HEK293 (cell line): ENCODE data around the gene PDCD1LG2.

Experiments
- CTCF ChIA-PET: fragments of 350-600 bp; formaldehyde crosslinking; extraction: SDS; loops from one replicate; lab custom pipeline; 2021; ENCODE audit warnings: antibody characterized with exemption; lab: Yijun Ruan, JAX
- POLR2A ChIA-PET: fragments of 300-600 bp; formaldehyde crosslinking; extraction: SDS; loops from one replicate; lab custom pipeline; 2020; ENCODE audit warnings: antibody characterized with exemption, inconsistent platforms; lab: Yijun Ruan, JAX
- H3K27ac ChIP-seq: fragments of 200-500 bp; sonication (Bioruptor generic); 2 replicates; pipeline ENCODE4 v1.5.1; 2014; ENCODE audit warnings: low read depth, low read length, control low read depth, inconsistent platforms; ENCODE audit errors: extremely low read depth
- H3K36me3 ChIP-seq, 2 experiments: fragments of 200-500 bp in 1 of 2; sonication (Bioruptor generic) in 1 of 2; 1 replicate in 1 of 2; 2 replicates in 1 of 2; pipeline ENCODE4 v1.5.1; 2014 to 2017; ENCODE audit warnings: inconsistent platforms in 2 of 2, low read length in 2 of 2; ENCODE audit not compliant: control insufficient read depth in 2 of 2, insufficient read depth in 1 of 2
- H3K4me1 ChIP-seq: fragments of 200-500 bp; sonication (Bioruptor generic); 2 replicates; pipeline ENCODE4 v1.5.1; 2014; ENCODE audit warnings: mild to moderate bottlenecking, low read length, inconsistent platforms; ENCODE audit not compliant: control insufficient read depth, insufficient read depth
- H3K4me3 ChIP-seq: 2 replicates; pipeline ENCODE4 v1.5.1; 2011; ENCODE audit warnings: low read depth, mild to moderate bottlenecking, control low read depth, low read length, moderate library complexity
- H3K9me3 ChIP-seq: fragments of 200-500 bp; sonication (Bioruptor generic); 2 replicates; pipeline ENCODE4 v1.5.1; 2014; ENCODE audit warnings: low read depth, low read length, inconsistent platforms; ENCODE audit not compliant: control insufficient read depth, insufficient read depth
- BCL11B ChIP-seq: fragments of 450-650 bp; formaldehyde crosslinking; IDR thresholded peaks from 2 replicates; pipeline ENCODE4 v1.5.1; 2016; ENCODE audit warnings: low read depth, missing biosample characterization, missing genetic modification characterization
- FEZF1 ChIP-seq: fragments of 450-650 bp; formaldehyde crosslinking; IDR thresholded peaks from 2 replicates; pipeline ENCODE4 v1.5.1; 2016; ENCODE audit warnings: missing biosample characterization, missing genetic modification characterization
- HOXA7 ChIP-seq: sonication (generic); formaldehyde crosslinking; IDR thresholded peaks from 2 replicates; pipeline ENCODE4 v1.8.1; 2022; ENCODE audit warnings: missing genetic modification reagents, borderline replicate concordance
- IKZF3 ChIP-seq: fragments of 450-650 bp; IDR thresholded peaks from 2 replicates; pipeline ENCODE4 v1.5.0; 2018; ENCODE audit warnings: missing biosample characterization, mild to moderate bottlenecking, missing genetic modification characterization, moderate library complexity
- MEIS1 ChIP-seq: sonication (generic); formaldehyde crosslinking; IDR thresholded peaks from 2 replicates; pipeline ENCODE4 v1.8.1; 2022; ENCODE audit warnings: missing genetic modification reagents, mild to moderate bottlenecking, borderline replicate concordance
- OVOL3 ChIP-seq: fragments of 450-650 bp; formaldehyde crosslinking; IDR thresholded peaks from 2 replicates; pipeline ENCODE4 v1.5.1; 2016; ENCODE audit warnings: missing biosample characterization, missing genetic modification characterization
- SETDB1 ChIP-seq: IDR thresholded peaks from one replicate; pipeline ENCODE4 v1.6.1; 2017; ENCODE audit warnings: mild to moderate bottlenecking, low read length, moderate library complexity, mixed read lengths; ENCODE audit not compliant: insufficient read length
- TSHZ1 ChIP-seq: fragments of 450-650 bp; formaldehyde crosslinking; IDR thresholded peaks from 2 replicates; pipeline ENCODE4 v1.5.1; 2016; ENCODE audit warnings: missing biosample characterization, missing genetic modification characterization, borderline replicate concordance
- ZBTB1 ChIP-seq: fragments of 450-650 bp; formaldehyde crosslinking; IDR thresholded peaks from 2 replicates; pipeline ENCODE4 v1.5.1; 2016; ENCODE audit warnings: missing biosample characterization, missing genetic modification characterization
- ZBTB17 ChIP-seq: fragments of 450-650 bp; formaldehyde crosslinking; IDR thresholded peaks from 2 replicates; pipeline ENCODE4 v1.5.1; 2016; ENCODE audit warnings: missing biosample characterization, missing genetic modification characterization
- ZNF175 ChIP-seq: fragments of 450-650 bp; formaldehyde crosslinking; IDR thresholded peaks from 2 replicates; pipeline ENCODE4 v1.5.1; 2016; ENCODE audit warnings: missing biosample characterization, missing genetic modification characterization
- ZNF211 ChIP-seq: fragments of 450-650 bp; formaldehyde crosslinking; IDR thresholded peaks from 2 replicates; pipeline ENCODE4 v1.5.1; 2016; ENCODE audit warnings: low read depth, missing biosample characterization, missing genetic modification characterization
- ZNF214 ChIP-seq: fragments of 450-650 bp; formaldehyde crosslinking; IDR thresholded peaks from 2 replicates; pipeline ENCODE4 v1.5.1; 2017; ENCODE audit warnings: missing biosample characterization, mild to moderate bottlenecking, missing genetic modification characterization, borderline replicate concordance
- ZNF26 ChIP-seq: fragments of 450-650 bp; formaldehyde crosslinking; IDR thresholded peaks from 2 replicates; pipeline ENCODE4 v1.5.1; 2016; ENCODE audit warnings: missing biosample characterization, missing genetic modification characterization
- ZNF433 ChIP-seq: fragments of 450-650 bp; formaldehyde crosslinking; IDR thresholded peaks from 2 replicates; pipeline ENCODE4 v1.5.1; 2016; ENCODE audit warnings: missing biosample characterization, missing genetic modification characterization, low read depth
- ZNF585B ChIP-seq: fragments of 450-650 bp; formaldehyde crosslinking; IDR thresholded peaks from 2 replicates; pipeline ENCODE4 v1.5.1; 2016; ENCODE audit warnings: missing biosample characterization, missing genetic modification characterization
- ZNF623 ChIP-seq: fragments of 450-650 bp; formaldehyde crosslinking; IDR thresholded peaks from 2 replicates; pipeline ENCODE4 v1.5.1; 2016; ENCODE audit warnings: missing biosample characterization, missing genetic modification characterization
- ZNF660 ChIP-seq: fragments of 450-650 bp; IDR thresholded peaks from 2 replicates; pipeline ENCODE4 v1.5.1; 2018; ENCODE audit warnings: missing biosample characterization, mild to moderate bottlenecking, missing genetic modification characterization
- ZNF670 ChIP-seq: fragments of 450-650 bp; formaldehyde crosslinking; IDR thresholded peaks from 2 replicates; pipeline ENCODE4 v1.5.1; 2016; ENCODE audit warnings: missing biosample characterization, missing genetic modification characterization, low read depth
- ZNF701 ChIP-seq: fragments of 450-650 bp; formaldehyde crosslinking; IDR thresholded peaks from 2 replicates; pipeline ENCODE4 v1.5.1; 2016; ENCODE audit warnings: missing biosample characterization, missing genetic modification characterization
- ZNF791 ChIP-seq: fragments of 450-650 bp; formaldehyde crosslinking; IDR thresholded peaks from 2 replicates; pipeline ENCODE4 v1.5.1; 2016; ENCODE audit warnings: missing biosample characterization, missing genetic modification characterization

The PDCD1LG2 gene

GRCh38 chr9:5592231-5592630 lies 81.9 kb downstream of the PDCD1LG2 start (continued):
- TF ChIP-seq ZNF26 (tag by site-specific recombination) (no peak), TSHZ1 (no peak)

GRCh38 chr9:5592904-5593303 lies 82.6 kb downstream of the PDCD1LG2 start:
- CTCF ChIA-PET: interaction anchor here (0.6 to 0.7 kb wide), 2 partner anchors 613 to 1190 kb away, joined by 3 to 5 read pairs; no protein-coding TSS in a partner anchor
- POLR2A ChIA-PET: no interaction called here
- Histone ChIP-seq H3K4me1 (no peaks in the 10 kb centered on the region), H3K4me3 (no peak overlapping the region), H3K27ac (no peak overlapping the region), H3K36me3 (no peaks in the 10 kb centered on the region), H3K9me3 (no peaks in the 10 kb centered on the region)
- no peak for TF ChIP-seq SETDB1
- TF ChIP-seq ZNF175: no peak
- no peak for TF ChIP-seq ZNF214
- TF ChIP-seq BCL11B (tag by site-specific recombination): no peak
- no peak for TF ChIP-seq ZNF623 (tag by site-specific recombination)
- no peak for TF ChIP-seq ZNF670 (tag by site-specific recombination)
- no peak for TF ChIP-seq OVOL3 (tag by site-specific recombination)
- no peak for TF ChIP-seq ZNF660 (tag by site-specific recombination)
- TF ChIP-seq ZBTB17 (tag by site-specific recombination): no peak
- TF ChIP-seq IKZF3 (tag by site-specific recombination): no peak
- TF ChIP-seq FEZF1 (tag by site-specific recombination): no peak
- TF ChIP-seq ZNF433 (tag by site-specific recombination): no peak

- ChIA-PET CTCF (no interaction called here), POLR2A (no interaction called here)
- H3K4me1 ChIP-seq: no peaks in the 10 kb centered on the region
- TF ChIP-seq ZNF701 (tag by site-specific recombination) (no peak), MEIS1 (CRISPR knock-in tag) (no peak), ZBTB1 (tag by site-specific recombination) (no peak), ZNF585B (tag by site-specific recombination) (no peak), BCL11B (tag by site-specific recombination) (no peak), ZNF211 (tag by site-specific recombination) (no peak), ZNF791 (tag by site-specific recombination) (no peak), HOXA7 (CRISPR knock-in tag) (no peak)
- H3K9me3 ChIP-seq: no peaks in the 10 kb centered on the region
- no peak overlapping the region for H3K4me3 ChIP-seq
- no peak overlapping the region for H3K27ac ChIP-seq
- H3K36me3 ChIP-seq: no peaks in the 10 kb centered on the region
Measured at GRCh38 chr9:5593904-5594303, 83.6 kb downstream of the PDCD1LG2 start.
